Measurements from ENCODE around the gene UBE2E2.

UBE2E2 gene

DNA sequence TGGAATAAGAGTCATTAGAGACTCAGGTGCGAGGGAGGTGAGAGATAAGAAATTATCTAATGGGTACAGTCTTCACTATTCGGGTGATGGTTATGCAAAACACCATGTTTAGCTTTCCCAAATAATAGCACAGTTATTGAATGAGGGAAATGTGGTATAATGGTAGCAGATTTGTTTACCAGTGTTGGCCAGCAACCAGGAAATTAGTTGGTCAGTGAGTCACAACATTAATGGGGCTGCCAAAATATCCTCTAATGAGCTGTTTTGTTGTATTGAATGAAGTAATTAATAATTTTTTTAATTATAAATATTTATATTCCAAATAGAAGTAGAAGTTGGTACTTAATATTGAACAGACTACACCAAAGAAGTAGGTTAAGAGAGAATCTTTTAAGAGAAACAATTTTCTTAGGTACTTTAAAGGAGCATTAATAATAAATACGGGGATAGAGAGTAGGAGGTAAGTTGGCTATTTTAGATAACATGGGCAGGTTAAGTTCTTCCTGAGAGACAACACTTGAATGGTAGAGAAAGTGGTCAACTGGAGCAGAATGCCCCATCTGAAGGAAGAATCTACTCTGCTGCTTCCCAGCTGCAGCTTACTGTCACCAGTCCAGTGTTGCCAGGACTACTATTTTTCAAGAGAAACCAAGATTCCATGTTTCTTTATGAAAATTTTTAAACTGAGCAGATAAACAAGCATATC, 218.8 kb downstream of the UBE2E2 start:
- no peak overlapping the region for H2AFZ ChIP-seq (ENCODE audit: low read length)
- H3K27me3 ChIP-seq (ENCODE audit: insufficient read depth, low read length, poor library complexity, severe bottlenecking) = no peaks in the 10 kb centered on the region
- TF ChIP-seq EZH2phosphoT487 (IDR thresholded peaks at IDR 0.05; ENCODE audit: borderline replicate concordance) (no peak), CTCF (conservative IDR thresholded peaks at IDR 0.05; ENCODE audit: low read length) (no peak)

DNA sequence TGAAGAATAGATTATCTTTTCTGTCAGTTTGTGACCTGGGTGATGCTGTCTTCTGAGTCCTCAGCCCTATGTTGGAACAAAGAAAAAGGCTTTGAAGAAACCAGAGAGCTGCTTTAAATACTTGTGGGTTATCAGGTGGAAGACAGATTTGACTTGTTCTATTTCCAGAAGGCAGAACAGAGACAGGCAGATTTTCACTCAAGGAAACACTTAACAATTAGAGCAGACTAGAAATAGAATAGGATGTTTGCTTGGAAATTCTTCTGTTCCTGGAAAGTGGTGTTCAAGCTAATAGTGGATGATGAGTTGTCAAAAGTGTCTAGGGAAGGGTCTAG, 219.4 kb downstream of the UBE2E2 start:
- no peaks in the 10 kb centered on the region for H3K9me3 ChIP-seq (ENCODE audit: insufficient read depth, low read depth, low read length)
- H3K4me3 ChIP-seq (ENCODE audit: low read length, poor library complexity, severe bottlenecking) = no peak overlapping the region

More for the DNA sequence above, 218.8 kb downstream of the UBE2E2 start:
- Histone ChIP-seq H3K36me3 (ENCODE audit: insufficient read depth, low read length) (no peaks in the 10 kb centered on the region), H4K20me1 (ENCODE audit: insufficient read depth, low read length, poor library complexity, severe bottlenecking) (no peaks in the 10 kb centered on the region), H3K9me2 (replicated peaks; ENCODE audit: low read depth, low read length) (no peaks in the 10 kb centered on the region), H3F3A (ENCODE audit: low read depth) (no peaks in the 10 kb centered on the region), H3K4me1 (ENCODE audit: insufficient read depth, low read length, poor library complexity, severe bottlenecking) (no peaks in the 10 kb centered on the region), H3K4me2 (ENCODE audit: low read depth, low read length, poor library complexity, severe bottlenecking) (no peak overlapping the region), H3K4me3 (ENCODE audit: low read length, poor library complexity, severe bottlenecking) (no peak overlapping the region), H3K79me2 (ENCODE audit: insufficient read depth, low read length) (no peaks in the 10 kb centered on the region), H3K9ac (ENCODE audit: low read depth, low read length, poor library complexity, severe bottlenecking) (no peak overlapping the region), H3K9me3 (ENCODE audit: insufficient read depth, low read depth, low read length) (no peaks in the 10 kb centered on the region)

DNA sequence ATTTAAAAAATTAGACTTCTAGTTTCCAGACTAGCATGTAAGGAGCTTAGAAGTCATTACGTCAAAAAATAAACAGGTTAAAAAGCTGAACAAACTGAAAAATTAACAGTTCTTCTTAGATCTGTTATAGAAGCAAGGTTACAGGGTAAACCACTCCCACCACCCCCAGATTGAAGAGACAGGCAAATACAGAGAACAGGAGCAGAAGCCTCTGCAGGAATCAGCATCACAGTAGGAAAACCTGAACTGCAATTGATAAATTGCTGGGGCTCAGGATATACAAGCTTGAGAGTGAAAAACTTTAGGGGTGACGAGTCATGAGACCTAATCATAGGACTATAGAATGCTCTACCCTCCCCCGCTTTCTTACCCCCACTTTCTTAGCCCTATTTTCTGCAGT, 222.3 kb downstream of the UBE2E2 start:
- TF ChIP-seq EZH2phosphoT487 (IDR thresholded peaks at IDR 0.05; ENCODE audit: borderline replicate concordance) (no peak), CTCF (conservative IDR thresholded peaks at IDR 0.05; ENCODE audit: low read length) (no peak)
- Histone ChIP-seq H3K4me2 (ENCODE audit: low read depth, low read length, poor library complexity, severe bottlenecking) (no peak overlapping the region), H3K4me1 (ENCODE audit: insufficient read depth, low read length, poor library complexity, severe bottlenecking) (no peaks in the 10 kb centered on the region), H2AFZ (ENCODE audit: low read length) (no peak overlapping the region), H3K4me3 (ENCODE audit: low read length, poor library complexity, severe bottlenecking) (no peak overlapping the region), H4K20me1 (ENCODE audit: insufficient read depth, low read length, poor library complexity, severe bottlenecking) (no peaks in the 10 kb centered on the region), H3K79me2 (ENCODE audit: insufficient read depth, low read length) (no peaks in the 10 kb centered on the region), H3F3A (ENCODE audit: low read depth) (no peaks in the 10 kb centered on the region), H3K27me3 (ENCODE audit: insufficient read depth, low read length, poor library complexity, severe bottlenecking) (no peaks in the 10 kb centered on the region), H3K9me2 (replicated peaks; ENCODE audit: low read depth, low read length) (no peaks in the 10 kb centered on the region), H3K36me3 (ENCODE audit: insufficient read depth, low read length) (no peaks in the 10 kb centered on the region), H3K9ac (ENCODE audit: low read depth, low read length, poor library complexity, severe bottlenecking) (no peak overlapping the region), H3K9me3 (ENCODE audit: insufficient read depth, low read depth, low read length) (no peaks in the 10 kb centered on the region)

More for the DNA sequence above, 219.4 kb downstream of the UBE2E2 start:
- Histone ChIP-seq H3K4me1 (ENCODE audit: insufficient read depth, low read length, poor library complexity, severe bottlenecking) (no peaks in the 10 kb centered on the region), H3K9ac (ENCODE audit: low read depth, low read length, poor library complexity, severe bottlenecking) (no peak overlapping the region), H4K20me1 (ENCODE audit: insufficient read depth, low read length, poor library complexity, severe bottlenecking) (no peaks in the 10 kb centered on the region), H3K79me2 (ENCODE audit: insufficient read depth, low read length) (no peaks in the 10 kb centered on the region), H3K4me2 (ENCODE audit: low read depth, low read length, poor library complexity, severe bottlenecking) (no peak overlapping the region), H3K36me3 (ENCODE audit: insufficient read depth, low read length) (no peaks in the 10 kb centered on the region), H3K9me2 (replicated peaks; ENCODE audit: low read depth, low read length) (no peaks in the 10 kb centered on the region), H3K27me3 (ENCODE audit: insufficient read depth, low read length, poor library complexity, severe bottlenecking) (no peaks in the 10 kb centered on the region), H2AFZ (ENCODE audit: low read length) (no peak overlapping the region), H3F3A (ENCODE audit: low read depth) (no peaks in the 10 kb centered on the region)
- TF ChIP-seq EZH2phosphoT487 (IDR thresholded peaks at IDR 0.05; ENCODE audit: borderline replicate concordance) (no peak), CTCF (conservative IDR thresholded peaks at IDR 0.05; ENCODE audit: low read length) (no peak)
